HG02678 (cell line): ENCODE results near the gene CREB3L2.

ENCODE experiments used
- ATAC-seq: cut with Tn5 transposase; IDR thresholded peaks from one replicate; pipeline ENCODE4 v1.9.1; 2021; ENCODE audit warnings: mild to moderate bottlenecking, moderate library complexity; ENCODE audit not compliant: unreplicated experiment

CREB3L2 gene

GRCh38 chr7:137953665-137954470 is 48.0 kb downstream of the CREB3L2 start:
- ATAC-seq = no peak

GRCh38 chr7:137953043-137953664 is 48.7 kb downstream of the CREB3L2 start:
- no peak for ATAC-seq

GRCh38 chr7:137952426-137952805 is 49.5 kb downstream of the CREB3L2 start:
- no peak for ATAC-seq

GRCh38 chr7:137951700-137952425 is 50.0 kb downstream of the CREB3L2 start:
- no peak for ATAC-seq

GRCh38 chr7:137950967-137951366 is 50.9 kb downstream of the CREB3L2 start:
- ATAC-seq = no peak

- ATAC-seq = no peak
These were observed 51.6 kb downstream of the CREB3L2 start for GRCh38 chr7:137950263-137950621.

GRCh38 chr7:137949416-137950262 is 52.2 kb downstream of the CREB3L2 start:
- ATAC-seq = no peak

GRCh38 chr7:137948845-137949330 is 53.0 kb downstream of the CREB3L2 start:
- ATAC-seq = no peak

GRCh38 chr7:137948083-137948844 is 53.6 kb downstream of the CREB3L2 start:
- no peak for ATAC-seq

GRCh38 chr7:137947046-137947445 is 54.8 kb downstream of the CREB3L2 start:
- no peak for ATAC-seq

- ATAC-seq = no peak
These were observed 55.9 kb downstream of the CREB3L2 start for GRCh38 chr7:137946011-137946410.

- no peak for ATAC-seq
These were observed 57.7 kb downstream of the CREB3L2 start for GRCh38 chr7:137944168-137944567.

- no peak for ATAC-seq
These were observed 58.7 kb downstream of the CREB3L2 start for GRCh38 chr7:137943132-137943551.

GRCh38 chr7:137942484-137943115 is 59.3 kb downstream of the CREB3L2 start:
- no peak for ATAC-seq

GRCh38 chr7:137940656-137941518 is 61.0 kb downstream of the CREB3L2 start:
- ATAC-seq = no peak

- ATAC-seq = no peak
These were observed 61.7 kb downstream of the CREB3L2 start for GRCh38 chr7:137940218-137940617.

GRCh38 chr7:137937202-137937560 is 64.7 kb downstream of the CREB3L2 start:
- no peak for ATAC-seq

- no peak for ATAC-seq
These were observed 65.2 kb downstream of the CREB3L2 start for GRCh38 chr7:137936509-137937201.
